Duodenal mucosa (tissue), 2 donors: ENCODE results near the gene KCND1.
A peak's percentile ranks its signal among the peaks of the same experiment; 100 is the strongest.

Experiments used
- H3K27ac ChIP-seq: one replicate; pipeline ENCODE4 v1.7.0; 2013; ENCODE audit warnings: low read depth, low read length
- H3K27me3 ChIP-seq, 2 donors: one replicate each; pipeline ENCODE4 v1.7.0; 2013; ENCODE audit warnings: low read length in 2 of 2, control low read depth in 1 of 2; ENCODE audit not compliant: insufficient read depth in 2 of 2, control insufficient read depth in 1 of 2
- H3K36me3 ChIP-seq, 2 donors: one replicate each; pipeline ENCODE4 v1.7.0; 2013; ENCODE audit warnings: low read length in 2 of 2, control low read depth in 1 of 2; ENCODE audit not compliant: insufficient read depth in 2 of 2, control insufficient read depth in 1 of 2
- H3K4me1 ChIP-seq, 2 donors: one replicate each; pipeline ENCODE4 v1.7.0; 2013; ENCODE audit warnings: low read length in 2 of 2, control low read depth in 1 of 2; ENCODE audit not compliant: insufficient read depth in 2 of 2, control insufficient read depth in 1 of 2
- H3K4me3 ChIP-seq, 2 donors: one replicate each; pipeline ENCODE4 v1.7.0; 2013; ENCODE audit warnings: low read length in 2 of 2, low read depth in 1 of 2
- H3K9ac ChIP-seq, 2 donors: one replicate each; pipeline ENCODE4 v1.7.0; 2013; ENCODE audit warnings: low read length in 2 of 2, low read depth in 1 of 2
- H3K9me3 ChIP-seq, 2 donors: one replicate each; pipeline ENCODE4 v1.7.0; 2013; ENCODE audit warnings: low read length in 2 of 2, control low read depth in 1 of 2; ENCODE audit not compliant: control insufficient read depth in 1 of 2

KCND1 gene

GRCh38 chrX:48975541-48975940 lies 3.9 kb upstream of the KCND1 start:
- peaks cover 4 to 11% of the 10 kb centered on the region in 2 donors for H3K4me1 ChIP-seq
- H3K4me3 ChIP-seq: no peak overlapping the region
- no peaks in the 10 kb centered on the region for H3K9me3 ChIP-seq
- peaks cover 9 to 27% of the 10 kb centered on the region in 2 donors for H3K36me3 ChIP-seq
- no peak overlapping the region for H3K27ac ChIP-seq
- H3K27me3 ChIP-seq: no peaks in the 10 kb centered on the region
- H3K9ac ChIP-seq: no peak overlapping the region

- H3K9me3 ChIP-seq: no peaks in the 10 kb centered on the region
- no peak overlapping the region for H3K27ac ChIP-seq
- H3K4me3 ChIP-seq: no peak overlapping the region
Measured at GRCh38 chrX:48975041-48975440, 3.4 kb upstream of the KCND1 start.

GRCh38 chrX:48974574-48974973 lies 2.9 kb upstream of the KCND1 start:
- Histone ChIP-seq H3K27me3 (no peaks in the 10 kb centered on the region), H3K36me3 (peaks cover 9 to 27% of the 10 kb centered on the region in 2 donors), H3K4me3 (no peak overlapping the region), H3K9ac (no peak overlapping the region), H3K9me3 (no peaks in the 10 kb centered on the region), H3K4me1 (peaks cover 4 to 11% of the 10 kb centered on the region in 2 donors), H3K27ac (no peak overlapping the region)

More at GRCh38 chrX:48975041-48975440, 3.4 kb upstream of the KCND1 start:
- Histone ChIP-seq H3K4me1 (peaks cover 4 to 11% of the 10 kb centered on the region in 2 donors), H3K36me3 (peaks cover 9 to 27% of the 10 kb centered on the region in 2 donors), H3K27me3 (no peaks in the 10 kb centered on the region), H3K9ac (no peak overlapping the region)

GRCh38 chrX:48974033-48974432 lies 2.4 kb upstream of the KCND1 start:
- H3K4me1 ChIP-seq: peaks cover 4 to 11% of the 10 kb centered on the region in 2 donors
- H3K4me3 ChIP-seq: no peak overlapping the region
- H3K27ac ChIP-seq: no peak overlapping the region
- H3K9ac ChIP-seq: no peak overlapping the region
- H3K27me3 ChIP-seq: no peaks in the 10 kb centered on the region
- peaks cover 9 to 27% of the 10 kb centered on the region in 2 donors for H3K36me3 ChIP-seq
- no peaks in the 10 kb centered on the region for H3K9me3 ChIP-seq

- H3K4me3 ChIP-seq: peak overlapping the region; percentile 37 to 50
- no peaks in the 10 kb centered on the region for H3K27me3 ChIP-seq
- peaks cover 9 to 22% of the 10 kb centered on the region in 2 donors for H3K36me3 ChIP-seq
- H3K27ac ChIP-seq: no peak overlapping the region
- H3K4me1 ChIP-seq: peaks cover 4 to 11% of the 10 kb centered on the region in 2 donors
- peak overlapping the region in 1 of 2 donors; percentile 10 for H3K9ac ChIP-seq
- H3K9me3 ChIP-seq: no peaks in the 10 kb centered on the region
Measured at GRCh38 chrX:48972220-48973164, 848 bp upstream of the KCND1 start.

- Histone ChIP-seq H3K27ac (no peak overlapping the region), H3K36me3 (peaks cover 6 to 7% of the 10 kb centered on the region in 2 donors), H3K9ac (no peak overlapping the region), H3K9me3 (no peaks in the 10 kb centered on the region), H3K4me1 (peaks cover 4 to 11% of the 10 kb centered on the region in 2 donors), H3K4me3 (no peak overlapping the region), H3K27me3 (no peaks in the 10 kb centered on the region)
Measured at GRCh38 chrX:48969471-48969870, 2.2 kb downstream of the KCND1 start.

GRCh38 chrX:48968377-48968776 lies 3.3 kb downstream of the KCND1 start:
- no peak overlapping the region for H3K27ac ChIP-seq
- no peaks in the 10 kb centered on the region for H3K36me3 ChIP-seq
- H3K4me1 ChIP-seq: peaks cover 4 to 11% of the 10 kb centered on the region in 2 donors
- H3K9me3 ChIP-seq: no peaks in the 10 kb centered on the region
- no peaks in the 10 kb centered on the region for H3K27me3 ChIP-seq
- H3K9ac ChIP-seq: no peak overlapping the region
- H3K4me3 ChIP-seq: no peak overlapping the region

- no peak overlapping the region for H3K27ac ChIP-seq
- H3K9me3 ChIP-seq: no peaks in the 10 kb centered on the region
- no peak overlapping the region for H3K4me3 ChIP-seq
- no peak overlapping the region for H3K9ac ChIP-seq
- no peaks in the 10 kb centered on the region for H3K27me3 ChIP-seq
- H3K36me3 ChIP-seq: no peaks in the 10 kb centered on the region
- peaks cover 4 to 13% of the 10 kb centered on the region in 2 donors for H3K4me1 ChIP-seq
Measured at GRCh38 chrX:48966796-48967579, 4.7 kb downstream of the KCND1 start.

- no peaks in the 10 kb centered on the region for H3K27me3 ChIP-seq
- H3K36me3 ChIP-seq: no peaks in the 10 kb centered on the region
- no peaks in the 10 kb centered on the region for H3K9me3 ChIP-seq
- no peak overlapping the region for H3K9ac ChIP-seq
- H3K4me1 ChIP-seq: peaks cover 4 to 16% of the 10 kb centered on the region in 2 donors
- H3K4me3 ChIP-seq: no peak overlapping the region
- no peak overlapping the region for H3K27ac ChIP-seq
Measured at GRCh38 chrX:48965959-48966358, 5.7 kb downstream of the KCND1 start.

- Histone ChIP-seq H3K27me3 (no peaks in the 10 kb centered on the region), H3K9me3 (no peaks in the 10 kb centered on the region), H3K4me1 (peaks cover 17 to 26% of the 10 kb centered on the region in 2 donors), H3K36me3 (no peaks in the 10 kb centered on the region), H3K4me3 (peak overlapping the region in 1 of 2 donors; percentile 32), H3K9ac (peak overlapping the region in 1 of 2 donors; percentile 25), H3K27ac (no peak overlapping the region)
Measured at GRCh38 chrX:48961585-48962091, 10.0 kb downstream of the KCND1 start.
